ENCODE results near the gene PARD3. TPM values are rescaled to one million over a fixed set of nuclear protein-coding genes. Genes with fewer than 3 reads are reported as not detected.

PARD3 gene
- 76.4 TPM for total RNA-seq

GRCh38 chr10:34815185-34816084, at the start of gene PARD3:
Gene PARD3 (minus strand): TSS chr10:34815296. CDS start chr10:34814995, 301 bp downstream.

Small RNAs within 50 kb of the gene (small RNA-seq; reads per million reads assigned to genes)
- not detected for gene ELOBP4
- not detected for gene RF00019
- not detected for gene RPL37P18
